ENCODE results near the gene USB1.

GRCh38 chr16:57997528-57998265 is 3.5 kb upstream of the USB1 start:
- TF ChIP-seq POLR2A (IDR thresholded peaks at IDR 0.05; ENCODE audit: low read length) = no peak
- no peak for TF ChIP-seq MAX (IDR thresholded peaks at IDR 0.05)
- TF ChIP-seq CTCF (IDR thresholded peaks at IDR 0.05) = no peak
- TF ChIP-seq RNF2 (IDR thresholded peaks at IDR 0.05; ENCODE audit: borderline replicate concordance, low read depth) = no peak
- no peak for TF ChIP-seq NR3C1 (IDR thresholded peaks at IDR 0.05)
- no peak for TF ChIP-seq CHD2 (IDR thresholded peaks at IDR 0.05; ENCODE audit: low read length, partially characterized antibody)
- no peak for TF ChIP-seq EP300 (IDR thresholded peaks at IDR 0.05)
- no peak for TF ChIP-seq KDM1A (IDR thresholded peaks at IDR 0.05; ENCODE audit: low read depth)
- no peak for TF ChIP-seq MYC (IDR thresholded peaks at IDR 0.05; ENCODE audit: borderline replicate concordance, low read length)
- no peak for TF ChIP-seq JUNB (IDR thresholded peaks at IDR 0.05)
- no peak for TF ChIP-seq POLR2AphosphoS2 (conservative IDR thresholded peaks at IDR 0.05; ENCODE audit: low read length)
- TF ChIP-seq RAD21 (conservative IDR thresholded peaks at IDR 0.05 in 1 of 2, IDR thresholded peaks at IDR 0.05 in 1 of 2) = no peak
